Activated naive CD4-positive, alpha-beta T cell treated with anti-CD3 and anti-CD28 coated beads, Interleukin-2, amount 50 U/mL, for 16 hours (primary cell): ENCODE results near the gene TSEN54.
A peak's percentile ranks its signal among the peaks of the same experiment; 100 is the strongest.

Experiments
- DNase-seq: peaks from one replicate; pipeline ENCODE4 v3.0.0-alpha.2; 2020

The TSEN54 gene

DNA sequence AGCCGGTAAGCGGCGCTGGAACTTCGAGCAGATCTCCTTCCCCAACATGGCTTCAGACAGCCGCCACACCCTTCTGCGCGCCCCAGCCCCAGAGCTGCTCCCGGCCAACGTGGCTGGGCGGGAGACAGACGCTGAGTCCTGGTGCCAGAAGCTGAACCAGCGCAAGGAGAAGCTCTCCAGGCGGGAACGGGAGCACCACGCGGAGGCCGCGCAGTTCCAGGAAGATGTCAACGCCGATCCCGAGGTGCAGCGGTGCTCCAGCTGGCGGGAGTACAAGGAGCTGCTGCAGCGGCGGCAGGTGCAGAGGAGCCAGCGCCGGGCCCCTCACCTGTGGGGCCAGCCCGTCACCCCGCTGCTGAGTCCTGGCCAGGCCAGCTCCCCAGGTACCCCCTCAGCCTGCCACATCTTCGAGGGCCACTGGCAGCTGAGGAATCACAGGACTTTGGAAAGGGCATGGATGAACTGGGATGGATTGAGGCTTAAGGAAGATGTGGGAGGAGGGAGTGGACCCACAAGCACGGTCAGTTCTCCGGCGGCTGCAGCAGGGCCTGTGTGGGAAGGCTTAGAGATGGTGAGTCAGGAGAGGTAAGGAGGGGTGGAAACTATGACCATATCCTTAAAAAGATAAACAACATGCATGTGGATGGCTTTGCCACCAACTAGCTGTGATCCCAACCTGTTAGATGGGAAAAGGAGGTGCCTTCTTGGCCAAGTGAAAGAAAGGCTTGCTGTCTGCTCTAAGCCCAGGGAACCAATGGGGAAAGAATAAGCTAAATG lies 5.8 kb downstream of the TSEN54 start:
- no peak for DNase-seq

DNA sequence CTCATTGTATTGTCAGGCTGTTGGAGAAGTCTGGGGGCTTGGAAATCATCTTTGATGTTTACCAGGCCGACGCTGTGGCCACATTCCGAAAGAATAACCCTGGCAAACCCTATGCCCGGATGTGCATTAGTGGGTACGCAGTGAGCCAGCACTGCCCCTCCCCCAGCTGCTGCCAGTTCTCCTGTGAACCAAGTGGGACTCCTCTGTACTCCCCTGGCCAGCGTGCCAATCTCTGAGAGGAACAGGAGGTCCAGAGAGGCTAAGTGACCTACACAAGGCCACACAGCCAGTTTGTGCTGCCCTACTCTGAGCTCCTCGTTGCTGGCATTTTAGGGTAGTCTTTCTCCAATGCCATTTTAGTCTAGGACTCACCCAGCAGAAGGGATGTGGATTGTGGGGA lies 7.3 kb downstream of the TSEN54 start:
- no peak for DNase-seq

DNA sequence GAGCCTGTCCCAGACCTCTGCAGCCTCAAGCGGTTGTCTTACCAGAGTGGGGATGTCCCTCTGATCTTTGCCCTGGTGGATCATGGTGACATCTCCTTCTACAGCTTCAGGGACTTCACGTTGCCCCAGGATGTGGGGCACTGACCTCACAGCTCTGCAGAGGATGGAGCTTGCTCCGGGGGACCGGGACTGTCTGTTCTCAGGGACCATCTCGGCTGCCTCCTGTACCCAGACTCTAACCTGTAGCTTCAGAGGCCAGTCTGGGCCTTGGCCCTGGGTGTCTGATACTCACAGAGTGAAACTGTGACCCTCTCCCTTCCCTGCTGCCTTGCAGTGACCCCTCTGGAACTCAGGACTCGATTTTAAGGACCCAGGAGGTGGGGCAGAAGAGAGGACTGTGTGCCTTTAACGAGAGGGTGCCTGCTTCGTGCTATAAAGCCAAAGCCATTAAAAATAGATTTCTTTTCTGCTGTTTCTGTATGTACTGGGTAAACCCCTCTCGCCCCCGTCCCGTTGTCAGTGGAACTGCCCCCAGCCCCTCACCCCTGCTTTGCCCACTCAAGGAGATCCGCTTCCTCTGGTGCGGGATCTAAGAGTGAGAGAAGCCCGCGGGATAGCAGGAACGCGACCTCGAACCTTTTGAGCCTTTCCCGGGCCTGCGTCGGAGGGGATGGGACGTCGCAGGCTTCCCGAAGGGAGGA lies 8.1 kb downstream of the TSEN54 start:
- no peak for DNase-seq

DNA sequence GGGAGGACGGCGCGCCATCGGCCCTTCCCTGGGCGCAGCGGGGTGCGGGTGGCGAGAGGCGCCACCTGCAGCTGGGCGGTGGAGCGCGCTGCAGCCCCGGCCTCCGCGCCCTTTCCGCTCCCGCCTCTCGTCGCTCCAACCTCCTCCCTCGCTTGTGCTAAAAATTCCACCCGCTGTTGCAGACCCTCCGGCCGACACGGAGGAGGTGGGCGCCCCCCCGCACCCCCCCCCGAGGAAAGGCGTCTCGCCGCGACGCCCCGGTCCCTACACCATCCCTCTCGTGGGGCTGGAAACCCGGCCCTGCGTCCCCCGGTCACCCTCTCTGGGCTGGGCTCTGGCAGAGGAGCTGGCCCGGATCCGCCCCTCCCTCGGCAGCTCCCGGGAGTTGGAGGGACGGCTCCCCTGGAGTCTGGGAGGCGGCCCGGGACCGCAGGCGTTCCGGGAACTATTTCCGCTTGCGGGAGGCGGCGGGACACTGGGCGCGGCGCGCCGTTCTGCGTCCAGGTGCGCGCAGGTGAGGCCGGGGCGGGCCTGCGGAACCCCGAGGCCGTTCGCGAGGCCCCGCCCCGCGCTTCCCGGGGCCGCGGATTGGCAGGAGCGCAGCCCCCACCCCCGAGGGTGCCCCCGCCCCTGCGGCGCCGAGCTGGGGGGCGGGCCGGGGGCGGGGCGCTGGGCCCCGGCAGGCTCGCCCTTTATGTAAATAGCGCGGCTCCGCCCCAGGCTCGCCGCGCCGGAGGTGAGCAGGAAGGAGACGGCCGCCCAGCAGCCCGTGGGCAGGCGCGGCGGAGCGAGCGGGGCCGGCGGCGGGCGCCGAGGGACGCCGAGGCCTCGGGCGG lies 8.9 kb downstream of the TSEN54 start, which contains the start of gene LLGL2:
Gene LLGL2, plus strand, starts transcription at position 728 of the 836 bp plus-strand sequence. CDS start 17,730 bp downstream, outside the sequence.
- DNase-seq = peak; percentile 84

DNA sequence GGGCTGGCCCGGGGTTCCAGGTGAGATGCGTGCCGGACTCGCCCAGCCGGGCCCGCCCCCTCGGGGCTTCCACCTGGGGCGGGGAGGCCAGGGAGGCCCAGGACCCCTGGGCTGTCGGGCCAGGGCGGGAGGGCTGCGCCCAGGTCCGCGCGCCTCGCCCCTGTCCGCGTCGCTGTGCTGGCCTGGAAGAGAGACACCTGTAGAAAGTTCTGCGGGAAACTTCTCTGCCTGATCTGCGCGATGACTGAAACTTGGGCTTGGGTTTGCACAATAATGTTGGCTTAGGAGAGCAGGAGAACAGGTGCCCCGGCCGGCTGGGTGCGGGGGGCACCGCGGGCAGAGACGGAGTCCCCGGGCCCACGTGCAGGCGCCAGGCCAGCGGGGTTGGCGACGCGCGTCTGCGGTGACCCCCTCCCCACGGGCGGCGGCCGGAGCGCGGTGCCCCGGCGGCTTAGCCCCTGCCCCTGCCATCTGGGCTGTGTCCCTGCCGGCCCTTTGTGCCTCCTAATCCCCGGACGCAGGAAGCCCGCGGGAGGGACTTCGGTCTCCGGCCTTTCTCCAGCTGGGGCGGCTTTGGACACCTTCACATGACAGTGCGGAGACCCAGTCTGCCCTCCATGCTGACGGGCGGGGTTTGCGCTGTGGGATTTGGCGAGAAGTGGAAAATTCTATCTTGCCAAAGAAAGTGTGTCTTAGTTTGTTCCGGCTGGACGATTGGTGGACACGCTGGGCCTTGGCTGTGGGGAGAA lies 9.7 kb downstream of the TSEN54 start:
- no peak for DNase-seq

DNA sequence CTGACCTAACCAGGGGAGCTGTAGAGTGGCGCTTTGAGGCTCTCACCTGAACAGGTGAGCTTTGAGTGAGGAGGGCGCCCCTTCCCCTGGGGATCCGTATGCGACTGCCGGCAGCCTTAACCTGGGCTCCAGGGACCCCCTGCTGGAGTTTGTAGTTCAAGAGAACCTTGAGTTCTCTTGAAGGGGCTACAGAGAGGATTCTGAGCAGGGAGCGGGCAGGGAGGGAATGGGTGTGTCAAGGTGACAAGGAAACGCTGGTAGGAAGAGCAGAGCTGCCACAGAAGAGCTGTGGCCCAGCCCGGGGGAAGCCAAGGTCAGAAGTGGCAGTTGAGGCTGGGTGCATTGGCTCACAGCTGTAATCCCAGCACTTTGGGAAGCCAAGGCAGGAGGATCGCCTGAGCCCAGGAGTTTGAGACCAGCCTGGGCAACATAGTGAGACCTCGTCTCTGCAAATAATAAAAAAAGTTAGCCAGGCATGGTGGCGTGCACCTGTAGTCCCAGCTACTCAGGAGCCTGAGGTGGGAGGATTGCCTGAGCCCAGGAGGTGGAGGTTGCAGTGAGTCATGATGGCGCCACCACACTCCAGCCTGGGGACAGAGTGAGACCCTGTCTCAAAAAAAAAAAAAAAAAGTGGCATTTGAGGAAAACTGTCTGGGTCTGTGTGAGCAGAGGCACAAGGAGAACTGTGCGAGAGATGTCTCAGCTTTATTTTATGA lies 10.4 kb downstream of the TSEN54 start:
- DNase-seq = no peak

DNA sequence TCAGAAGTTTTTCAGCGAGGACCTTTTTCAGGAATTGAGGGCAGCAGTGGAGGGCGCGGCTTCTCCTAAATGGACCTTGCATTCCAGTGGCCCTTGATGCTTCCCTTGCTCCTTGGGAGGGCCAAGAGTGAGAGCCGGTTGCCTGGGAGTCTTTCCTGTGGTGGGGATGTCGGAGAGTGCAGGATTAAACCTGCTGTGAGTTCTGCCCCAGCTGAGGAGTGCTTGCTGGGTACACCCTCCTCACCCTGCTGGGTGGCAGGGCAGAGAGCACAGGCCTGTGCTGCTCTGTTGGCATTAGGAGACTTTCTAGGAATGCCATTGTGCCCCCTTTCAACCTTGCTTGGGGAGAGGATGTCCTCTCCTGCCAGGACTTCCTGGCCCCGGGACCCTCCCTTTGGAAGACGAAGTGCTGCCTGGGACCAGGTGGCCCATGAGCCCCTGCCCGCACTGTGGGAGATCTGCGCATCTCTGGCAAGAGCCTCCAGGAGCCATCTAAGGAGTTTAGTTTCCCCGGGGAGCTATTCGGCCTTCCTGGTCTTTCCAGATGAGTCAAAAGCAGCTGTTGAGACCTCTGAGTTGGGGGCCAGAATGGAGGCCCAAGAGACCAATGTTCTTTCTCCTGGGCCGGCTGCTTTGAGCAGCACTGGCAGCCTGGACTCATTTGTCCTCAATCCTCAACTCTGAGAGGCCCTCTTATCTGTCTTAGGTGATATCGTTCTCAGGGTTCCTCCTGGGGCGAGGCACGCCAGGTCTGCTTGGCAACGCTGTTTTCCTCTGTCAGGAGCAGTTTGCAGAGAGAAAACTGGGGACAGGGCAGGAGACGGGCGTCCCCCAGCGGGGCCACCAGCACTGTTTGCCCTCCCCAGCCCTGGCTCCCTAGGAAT lies 14.8 kb downstream of the TSEN54 start:
- no peak for DNase-seq

DNA sequence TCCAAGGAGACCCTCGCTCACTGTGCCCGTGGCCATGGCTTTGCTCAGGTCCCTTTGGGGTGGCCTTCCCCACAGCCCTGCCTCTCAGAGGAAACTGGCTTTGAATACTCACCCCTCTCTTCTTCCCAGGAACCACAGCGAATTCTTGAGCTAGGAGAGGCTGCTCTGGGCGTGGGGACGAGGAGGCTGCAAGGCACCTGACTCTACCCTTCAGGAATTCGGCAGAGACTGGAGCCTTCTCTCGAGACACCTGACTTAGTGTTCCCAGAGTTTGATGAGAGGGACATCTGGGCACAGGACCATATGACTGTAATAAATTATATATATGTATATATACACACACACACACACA lies 15.4 kb downstream of the TSEN54 start:
- DNase-seq = no peak

DNA sequence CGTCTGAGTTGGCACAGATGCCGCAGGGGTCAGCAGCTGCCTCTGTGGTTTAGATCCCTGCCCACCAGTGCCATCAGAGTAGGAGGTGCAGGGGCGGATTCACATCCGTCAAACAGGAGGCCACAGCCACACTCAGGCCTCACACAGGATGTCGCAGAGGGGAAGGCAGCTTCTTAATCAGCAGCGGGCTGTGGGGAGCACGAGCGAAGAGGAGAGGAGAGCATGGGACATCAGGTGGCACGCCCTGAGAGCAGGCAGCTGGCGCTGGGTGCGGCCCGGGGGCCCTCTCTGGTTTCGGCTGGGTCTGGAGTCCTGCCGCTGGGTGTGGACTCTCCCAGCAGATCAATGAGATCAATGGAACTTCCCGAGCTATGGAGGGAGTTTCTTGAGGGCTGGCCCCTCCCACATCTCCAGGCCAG lies 18.8 kb downstream of the TSEN54 start:
- DNase-seq = peak; percentile 39

DNA sequence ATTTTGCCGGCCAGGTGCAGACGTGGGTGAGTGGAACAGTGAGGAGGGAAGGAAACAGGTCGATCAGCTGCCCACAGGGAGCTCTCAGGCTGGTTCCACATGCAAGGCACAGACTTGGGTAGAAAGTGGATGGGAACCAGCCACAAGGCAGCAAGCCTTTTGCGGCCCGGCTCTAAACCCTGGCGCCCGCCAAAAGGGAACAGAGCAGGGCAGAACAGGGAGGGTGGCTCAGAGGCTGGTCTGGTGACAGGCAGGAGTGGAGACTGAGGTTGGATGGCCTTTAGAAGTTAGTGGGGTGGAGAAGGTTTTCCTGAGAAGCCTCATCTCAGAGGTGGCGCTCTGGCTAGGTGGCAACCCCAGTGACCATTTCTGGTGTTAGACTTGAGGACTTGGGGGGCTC lies 19.5 kb downstream of the TSEN54 start:
- DNase-seq = no peak

DNA sequence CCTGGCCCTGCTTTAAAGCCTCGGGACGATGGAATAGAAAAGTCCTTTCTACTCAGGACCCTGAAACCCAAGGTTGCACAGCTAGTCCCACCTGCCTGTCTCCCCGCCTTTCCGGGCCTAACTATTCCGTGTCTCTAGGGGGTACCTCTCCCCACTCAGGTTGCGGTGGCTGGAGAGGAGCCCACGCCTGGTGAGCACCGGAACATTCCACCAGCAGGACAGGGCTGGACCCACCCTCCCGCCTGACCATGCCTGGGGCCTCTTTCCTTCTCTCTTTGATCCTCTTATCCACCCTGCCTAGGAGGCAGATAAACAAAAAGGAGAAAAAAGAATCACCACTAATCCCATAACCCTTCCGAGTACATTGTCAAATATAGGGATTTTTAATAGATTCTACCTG lies 20.0 kb downstream of the TSEN54 start:
- DNase-seq = no peak

DNA sequence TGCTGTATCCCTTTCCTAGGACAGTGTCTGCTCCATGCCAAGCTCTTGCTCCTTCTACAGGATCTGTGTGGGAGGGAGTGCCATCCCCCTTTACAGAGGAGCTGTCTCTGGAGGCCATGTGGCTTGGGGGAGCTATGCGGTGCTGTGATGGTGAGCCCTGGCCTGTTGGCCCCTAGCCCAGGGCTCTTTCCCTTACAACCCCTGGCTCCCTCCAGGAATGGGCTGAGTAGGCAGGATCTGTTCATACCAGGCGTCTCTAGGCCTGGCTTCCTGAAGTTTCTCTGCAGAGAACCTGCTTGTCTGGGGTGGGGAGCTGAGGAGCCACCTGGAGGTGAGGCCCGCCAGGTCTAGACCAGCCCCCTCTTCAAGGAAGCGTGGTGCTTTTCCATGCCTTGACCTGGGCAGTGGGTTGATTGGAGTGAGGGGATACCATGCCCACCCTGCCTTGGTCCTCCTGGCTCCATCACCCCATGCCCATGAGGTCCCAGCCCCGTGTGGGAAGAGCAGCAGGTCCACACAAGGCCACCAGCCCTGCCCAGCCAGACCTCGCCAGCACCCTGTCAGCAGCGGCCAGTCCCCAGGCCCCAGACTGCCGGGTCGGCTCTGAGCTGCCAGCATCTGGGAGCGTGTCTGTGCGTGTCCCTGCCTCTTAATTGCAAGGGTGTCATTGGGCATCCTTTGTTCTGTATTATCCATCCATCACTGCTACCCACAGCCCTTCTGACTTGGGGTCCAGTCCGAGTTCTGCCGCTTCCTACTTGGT lies 23.8 kb downstream of the TSEN54 start:
- no peak for DNase-seq

DNA sequence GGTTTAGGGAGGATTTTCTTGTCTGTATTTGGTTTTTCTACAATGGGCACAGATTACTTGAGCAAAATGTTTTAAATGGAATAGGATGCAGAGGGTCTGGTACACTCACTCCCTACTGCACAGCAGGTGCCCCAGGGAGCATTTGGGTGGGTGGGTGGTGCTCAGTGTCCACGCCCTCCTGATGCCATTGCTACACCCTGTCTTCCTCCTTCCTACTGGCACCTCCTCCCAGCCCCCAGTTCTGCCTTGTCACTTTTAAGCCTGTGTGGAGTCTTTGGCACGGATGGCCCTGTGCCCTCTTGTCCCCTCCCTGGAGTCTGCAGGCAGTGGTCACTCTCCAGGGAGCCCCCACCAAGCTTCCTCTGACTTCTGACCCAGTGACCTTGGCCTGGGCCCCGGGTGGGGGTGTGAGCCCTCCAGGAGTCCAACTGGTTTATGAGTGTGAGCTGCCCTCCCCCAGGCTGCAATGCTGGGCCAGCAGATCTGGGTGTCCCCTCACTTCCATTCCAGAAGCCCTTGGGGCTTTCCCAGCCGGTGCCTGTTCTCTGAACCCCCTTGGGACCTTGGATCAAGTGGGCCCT lies 24.7 kb downstream of the TSEN54 start:
- DNase-seq = no peak

DNA sequence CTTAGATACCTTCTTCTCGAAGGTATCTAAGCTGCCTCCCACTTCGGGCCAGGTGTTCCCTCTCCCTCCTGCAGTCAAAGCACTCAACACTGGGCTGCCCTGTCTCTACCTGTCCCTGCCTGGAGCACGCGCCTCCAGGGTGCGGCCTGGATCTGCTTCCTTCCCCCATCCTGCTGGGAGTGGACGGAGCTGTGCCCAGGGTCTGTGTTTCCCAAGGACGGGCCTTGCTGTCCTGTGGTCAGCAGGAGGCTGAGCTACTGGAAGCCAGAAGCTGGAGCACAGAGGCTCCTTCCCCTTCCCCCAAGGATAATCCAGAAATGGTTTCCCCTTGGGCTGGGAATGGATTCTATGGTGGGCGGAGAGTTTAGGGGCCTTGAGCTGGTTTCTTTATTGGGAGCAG lies 25.9 kb downstream of the TSEN54 start:
- DNase-seq = no peak

DNA sequence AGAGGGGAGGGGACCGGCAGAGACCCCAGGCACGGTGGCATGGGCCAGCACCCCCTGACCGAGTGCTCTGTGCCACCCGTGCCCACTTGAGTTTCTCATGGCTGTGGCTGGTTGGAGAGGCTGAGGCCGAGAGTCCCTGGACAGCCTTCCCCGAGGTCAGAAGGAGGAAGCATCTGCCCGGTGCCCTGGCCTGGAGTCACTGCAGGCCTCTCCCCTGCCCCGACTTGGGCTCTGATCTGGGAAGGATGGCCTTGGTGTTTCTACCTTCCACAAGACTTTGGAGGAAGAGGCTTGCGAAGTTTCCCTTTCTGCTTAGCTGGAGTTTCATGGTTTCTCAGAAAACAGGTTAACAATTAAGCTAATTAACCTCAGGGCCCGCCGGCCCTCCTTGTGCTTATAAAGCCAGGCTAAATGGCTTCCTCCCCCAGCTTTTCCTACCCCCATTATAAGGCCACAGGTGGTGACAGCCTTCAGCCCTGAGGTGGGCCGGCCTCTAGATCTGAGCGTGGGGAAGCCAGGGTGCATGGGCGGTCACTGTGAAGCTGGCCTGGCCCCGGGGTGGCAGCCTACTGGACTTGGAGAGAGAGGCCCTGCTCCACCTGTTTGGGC lies 26.5 kb downstream of the TSEN54 start:
- no peak for DNase-seq

DNA sequence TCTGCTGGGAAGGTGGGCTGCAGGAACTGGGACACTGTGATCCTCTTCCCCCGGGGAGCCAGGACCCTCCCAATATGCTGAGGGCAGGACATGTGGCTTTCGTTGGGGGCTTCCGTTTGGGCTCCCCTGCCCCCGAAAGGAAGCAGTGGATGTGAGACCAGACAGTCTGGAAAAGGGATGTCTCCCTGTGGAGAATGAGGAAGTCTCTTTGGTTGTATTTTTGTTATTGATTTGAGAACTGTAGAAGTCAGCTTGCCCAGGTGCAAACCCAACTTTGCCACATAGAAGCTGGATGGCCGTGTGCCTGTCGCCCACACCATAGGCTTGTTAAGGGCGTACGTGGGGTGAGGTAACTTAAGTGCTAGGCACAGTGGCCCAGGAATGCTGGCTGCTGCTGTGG lies 27.9 kb downstream of the TSEN54 start:
- no peak for DNase-seq

DNA sequence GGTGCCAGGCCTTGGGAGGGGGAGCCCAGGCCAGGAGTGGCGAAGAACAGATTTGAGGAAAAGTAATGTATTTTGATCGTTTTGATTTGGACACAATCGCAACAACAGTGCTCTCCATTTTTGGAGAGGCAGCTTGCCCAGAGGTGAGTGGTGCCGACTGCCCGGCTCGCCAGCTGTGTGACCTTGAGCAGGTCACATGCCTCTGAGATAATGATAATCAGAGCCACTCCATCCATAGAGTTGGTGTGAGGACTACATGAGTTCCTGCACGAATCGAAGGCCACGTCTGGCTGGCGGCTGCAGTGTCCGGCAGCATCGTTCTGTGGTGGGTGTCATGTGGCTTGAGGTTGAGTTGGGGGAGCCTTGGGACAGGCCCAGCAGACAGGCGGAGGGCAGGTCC lies 29.9 kb downstream of the TSEN54 start:
- no peak for DNase-seq

DNA sequence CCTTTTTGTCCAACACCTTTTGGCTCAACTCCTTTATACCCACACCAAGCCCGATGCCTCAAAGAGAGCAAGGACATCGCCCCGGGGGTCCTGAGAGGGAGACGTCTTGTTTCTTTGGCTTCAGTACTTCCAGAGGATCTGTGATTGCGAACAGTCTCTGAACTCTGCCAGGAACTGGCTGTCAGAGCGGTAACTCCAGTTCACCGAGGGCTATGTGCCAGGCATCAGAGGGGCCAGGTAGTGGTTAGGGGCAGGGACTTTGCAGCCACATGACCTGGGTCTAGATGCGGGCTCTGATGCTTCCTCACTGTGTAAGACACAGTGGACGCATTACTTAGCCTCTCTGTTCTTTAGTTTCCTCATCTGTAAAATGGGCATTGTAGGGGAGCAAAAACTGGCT lies 30.8 kb downstream of the TSEN54 start:
- DNase-seq = no peak

DNA sequence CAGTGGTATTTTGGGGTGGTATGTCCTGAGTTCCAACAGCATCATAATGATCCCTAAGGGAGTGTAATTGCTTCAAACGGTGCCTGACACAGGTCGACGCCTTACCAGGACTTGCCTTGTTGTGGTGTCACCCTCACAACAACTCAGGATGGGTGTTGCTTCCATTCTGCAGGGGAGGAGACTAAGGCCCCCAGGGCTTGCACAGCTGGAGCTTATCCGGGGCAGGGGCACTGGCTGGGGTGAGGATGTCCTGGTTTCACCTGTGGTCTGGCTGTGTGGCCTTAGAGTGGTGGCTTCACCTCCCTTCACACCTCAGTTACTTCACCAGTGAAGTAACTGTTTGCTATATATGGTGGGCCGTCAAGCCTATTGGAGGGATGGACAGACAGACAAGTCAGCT lies 32.5 kb downstream of the TSEN54 start:
- DNase-seq = no peak
